BJ (cell line): ENCODE results near the gene PIAS1. TPM values are rescaled to one million over a fixed set of nuclear protein-coding genes. Genes with fewer than 3 reads are reported as not detected.
A peak's percentile ranks its signal among the peaks of the same experiment; 100 is the strongest.
"Not testable (repeated sequence)": the region's sequence is repeated elsewhere in the genome, so short reads cannot be mapped to it uniquely, and the experiment has no call there.

Source experiments
- CTCF ChIA-PET: fragments of 350-600 bp; formaldehyde crosslinking; extraction: SDS; loops from one replicate; lab custom pipeline; 2021; ENCODE audit warnings: antibody characterized with exemption, inconsistent platforms; lab: Yijun Ruan, JAX
- POLR2A ChIA-PET: fragments of 300-600 bp; sonication (Branson Sonifier 250); formaldehyde crosslinking; extraction: SDS; loops from one replicate; lab custom pipeline; 2021; ENCODE audit warnings: antibody characterized with exemption; lab: Charles Lee
- DNase-seq: peaks from one replicate; pipeline ENCODE4 v3.0.0-alpha.2; 2011; ENCODE audit warnings: low read depth
- H3K27me3 ChIP-seq: 2 replicates; pipeline ENCODE4 v1.6.0; 2011; ENCODE audit warnings: low read length; ENCODE audit not compliant: control insufficient read depth, insufficient read depth
- H3K36me3 ChIP-seq: 2 replicates; pipeline ENCODE4 v1.5.1; 2011; ENCODE audit warnings: low read length; ENCODE audit not compliant: control insufficient read depth, insufficient read depth
- H3K4me3 ChIP-seq: 2 replicates; pipeline ENCODE4 v1.5.1; 2011; ENCODE audit warnings: low read depth, mild to moderate bottlenecking, control low read depth, low read length
- CTCF ChIP-seq: IDR thresholded peaks from 2 replicates; pipeline ENCODE4 v1.5.1; 2011; ENCODE audit warnings: low read depth, mild to moderate bottlenecking, control low read depth, inconsistent platforms, low read length, moderate library complexity; ENCODE audit not compliant: insufficient read depth
- polyA minus RNA-seq: library from RNA; depleted of rRNA, polyadenylated mRNA; stranded (reverse); fragments of >200 nt; gene quantifications from 2 replicates; pipeline ENCODE4 v1.2.3, GENCODE V29; 2011; rRNA and poly(A)+ RNA removed
- polyA plus RNA-seq: library from polyadenylated mRNA; depleted of rRNA; stranded (reverse); fragments of >200 nt; gene quantifications from 2 replicates; pipeline ENCODE4 v1.2.3, GENCODE V29; 2011; rRNA removed

Gene PIAS1
- 37.4 and 42.3 TPM in 2 replicates for polyA plus RNA-seq
- 51.2 and 60.8 TPM in 2 replicates for polyA minus RNA-seq

- no peak for TF ChIP-seq CTCF
- ChIA-PET CTCF (interaction anchor here (0.9 to 1.4 kb wide), 3 partner anchors 11 to 190 kb away, joined by 3 to 8 read pairs (median 5); no protein-coding TSS in a partner anchor), POLR2A (no interaction called here)
- peak; percentile 64 for DNase-seq
- Histone ChIP-seq H3K4me3 (peak within 1 kb of the TSS; percentile 72), H3K36me3 (no peaks in the 10 kb centered on the region; the same call in 1 of the 2 replicates), H3K27me3 (no peaks in the 10 kb centered on the region)
Measured at GRCh38 chr15:68053701-68054627, at the start of gene PIAS1. Gene PIAS1 (plus strand): TSS chr15:68054315. CDS start chr15:68054327, 12 bp downstream.

GRCh38 chr15:68007642-68008041 lies 46.5 kb upstream of the PIAS1 start:
- DNase-seq, H3K27me3 ChIP-seq, POLR2A ChIA-PET, H3K36me3 ChIP-seq, CTCF ChIA-PET, H3K4me3 ChIP-seq: not testable (repeated sequence)

- CTCF ChIA-PET, result interaction anchor here (0.7 kb wide), 1 partner anchor 136 kb away, joined by 4 read pairs; no protein-coding TSS in a partner anchor
- no peak for DNase-seq
- 0 out of 2 replicates have a peak, but pooled peaks cover 1% of the 10 kb centered on the region for H3K27me3 ChIP-seq
- no peak overlapping the region for H3K4me3 ChIP-seq
- H3K36me3 ChIP-seq, result no peaks in the 10 kb centered on the region
- POLR2A ChIA-PET, result no interaction called here
- TF ChIP-seq CTCF, result no peak
Measured at GRCh38 chr15:68010361-68011153, 43.6 kb upstream of the PIAS1 start.

- ChIA-PET POLR2A (no interaction called here), CTCF (interaction anchor here (1.0 to 1.2 kb wide), 2 partner anchors 16 to 18 kb away, joined by 3 read pairs; no protein-coding TSS in a partner anchor)
Measured at GRCh38 chr15:68012911-68013310, 41.2 kb upstream of the PIAS1 start.

More at GRCh38 chr15:68012911-68013310, 41.2 kb upstream of the PIAS1 start:
- Histone ChIP-seq H3K36me3 (no peaks in the 10 kb centered on the region), H3K27me3 (0 out of 2 replicates have a peak, but pooled peaks cover 1% of the 10 kb centered on the region), H3K4me3 (no peak overlapping the region)
- DNase-seq, result no peak
- TF ChIP-seq CTCF, result no peak
